ENCODE measurements around the gene UROS.

The UROS gene

DNA sequence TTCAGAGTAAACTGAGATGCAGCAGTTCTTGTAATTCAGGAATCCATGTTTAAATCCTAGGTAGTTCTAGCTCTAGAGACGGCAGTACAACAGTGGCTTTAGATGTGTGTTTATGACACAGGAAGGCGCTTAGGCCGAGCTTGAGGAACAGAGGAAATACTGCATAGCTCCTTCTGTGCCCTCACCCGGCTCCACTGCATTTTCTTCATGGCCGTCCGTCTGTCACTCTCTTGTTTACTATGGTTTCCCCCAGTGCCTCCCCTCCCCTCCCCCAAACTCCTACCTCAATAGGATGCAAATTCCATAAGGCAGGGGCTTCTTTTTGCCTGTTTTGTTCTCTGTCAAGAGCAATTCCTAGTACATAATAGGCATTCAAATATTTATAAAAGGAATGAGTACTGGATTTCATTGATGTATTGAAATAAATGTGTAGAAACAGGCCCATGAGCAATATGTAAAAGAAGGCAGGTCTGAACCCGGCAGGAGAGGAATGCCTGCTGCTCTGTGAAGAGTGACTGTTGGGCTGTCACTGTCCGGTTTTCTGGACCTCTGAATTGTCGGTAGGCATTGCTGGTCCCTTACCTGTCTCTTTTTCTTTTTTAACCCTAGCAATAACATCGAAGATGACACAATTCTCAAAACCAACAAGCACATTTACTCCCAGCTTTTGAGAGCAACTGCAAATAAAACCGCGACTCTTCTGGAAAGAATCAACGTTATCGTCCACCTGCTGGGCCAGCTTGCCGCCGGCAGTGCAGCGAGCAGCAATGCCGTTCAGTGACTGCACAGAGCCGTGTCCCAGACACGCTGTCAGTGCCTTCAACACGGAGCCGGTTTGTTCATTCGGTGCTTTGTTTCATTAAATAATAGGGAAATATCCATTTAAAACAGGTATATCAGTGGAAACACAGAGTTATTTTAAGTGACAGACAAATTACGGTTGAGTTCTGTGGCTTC, 60.1 kb downstream of the UROS start:
- no peak for DNase-seq (ENCODE audit: low spot score)

DNA sequence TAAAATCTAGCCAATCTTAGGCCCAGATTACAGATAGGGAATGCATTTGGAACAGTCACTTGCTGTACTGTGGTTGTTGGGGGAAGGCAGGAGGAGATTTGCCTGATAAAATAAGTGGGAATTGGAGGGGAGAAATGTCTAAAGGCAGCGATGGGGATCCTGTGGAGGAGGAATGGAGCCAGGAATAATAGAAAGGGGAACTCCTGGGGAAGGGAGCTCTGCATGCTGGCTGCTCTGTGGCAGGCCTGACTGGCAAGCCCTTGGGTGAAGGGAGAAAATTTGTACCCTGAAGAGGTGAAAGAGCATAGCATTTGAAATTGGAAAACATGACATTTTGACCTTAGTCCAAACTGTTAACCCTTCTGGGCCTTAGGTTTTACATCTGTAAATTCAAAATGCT, 61.1 kb downstream of the UROS start:
- DNase-seq (ENCODE audit: low spot score): no peak

DNA sequence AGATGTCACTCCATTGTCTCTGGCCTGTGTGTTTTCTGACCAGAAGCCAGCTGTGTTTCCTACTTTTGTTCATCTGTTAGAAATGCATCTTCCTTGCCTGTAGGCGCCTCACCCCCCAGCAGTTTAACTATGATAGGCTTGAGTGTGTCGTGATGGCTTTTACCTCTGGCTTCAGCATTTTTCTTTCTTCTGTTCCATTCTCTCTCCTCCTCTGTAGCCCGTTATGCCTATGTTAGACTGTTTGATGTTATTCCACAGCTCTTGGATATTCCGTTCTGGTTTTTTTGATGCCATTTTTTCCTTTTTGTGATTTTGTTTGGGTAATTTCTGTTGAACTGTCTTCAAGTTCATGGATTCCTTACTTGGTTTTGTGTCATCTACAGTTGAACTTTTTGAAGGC, 65.3 kb downstream of the UROS start:
- no peak for DNase-seq (ENCODE audit: low spot score)

DNA sequence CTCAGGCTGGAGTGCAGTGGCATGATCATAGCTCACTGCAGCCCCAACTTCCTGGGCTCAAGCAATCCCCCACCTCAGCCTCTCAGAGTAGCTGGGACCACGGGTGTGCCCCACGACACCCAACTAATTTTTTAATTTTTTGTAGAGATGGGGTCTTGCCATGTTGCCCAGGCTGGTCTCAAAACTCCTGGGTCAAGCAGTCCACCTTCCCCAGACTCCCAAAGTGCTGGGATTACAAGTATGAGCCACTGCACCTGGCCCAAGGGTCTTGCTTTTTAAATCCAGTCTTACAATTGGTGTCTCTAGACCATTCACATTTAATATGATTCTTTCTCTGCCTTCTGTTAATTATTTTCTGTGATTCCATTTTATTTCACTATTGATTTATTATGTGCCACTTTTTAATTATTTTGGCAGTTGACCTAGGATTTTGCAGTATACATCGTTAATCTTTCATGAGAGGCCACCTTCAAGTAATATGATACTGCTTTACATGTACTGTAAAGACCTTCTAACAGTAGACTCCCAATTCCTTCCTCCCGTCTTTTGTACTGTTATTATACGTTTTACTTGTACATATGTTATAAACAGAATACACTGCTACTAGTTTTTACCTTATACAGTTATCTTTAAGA, 66.1 kb downstream of the UROS start:
- no peak for DNase-seq (ENCODE audit: low spot score)

DNA sequence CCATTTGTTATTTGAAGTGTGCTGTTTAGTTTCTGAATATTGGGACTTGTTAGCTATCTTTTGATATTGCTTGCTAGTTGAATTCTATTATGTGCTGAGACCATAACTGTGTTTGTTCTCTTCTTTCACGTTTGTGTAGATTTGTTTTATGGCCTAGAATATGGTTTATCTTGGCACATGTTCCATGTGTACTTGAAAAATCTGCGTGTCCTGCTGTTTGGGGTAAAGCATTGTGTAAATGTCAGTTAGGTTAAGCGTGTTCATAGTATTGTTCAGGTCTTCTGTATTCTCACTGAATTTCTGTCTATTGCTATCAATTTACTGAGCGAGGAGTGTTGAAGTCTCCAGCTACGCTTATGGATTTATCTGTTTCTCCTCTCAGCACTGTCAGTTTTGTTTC, 66.9 kb downstream of the UROS start:
- no peak for DNase-seq (ENCODE audit: low spot score)

DNA sequence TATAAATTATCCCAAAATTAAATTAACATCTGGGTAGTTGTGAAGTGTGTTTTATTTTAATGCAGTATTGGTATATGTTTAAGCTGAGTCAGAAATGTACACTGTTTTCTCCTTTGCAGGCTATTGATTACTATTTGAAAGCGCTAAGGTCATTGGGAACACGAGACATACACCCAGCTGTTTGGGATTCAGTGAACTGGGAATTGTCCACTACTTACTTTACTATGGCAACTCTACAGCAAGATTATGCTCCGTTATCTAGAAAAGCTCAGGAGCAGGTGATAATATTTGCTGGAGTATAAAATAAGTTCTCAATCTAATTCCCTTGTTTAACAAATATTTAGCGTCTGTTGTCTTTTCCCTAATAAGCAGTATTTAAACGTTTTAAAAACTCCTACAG, 75.6 kb downstream of the UROS start:
- DNase-seq (ENCODE audit: low spot score): no peak

DNA sequence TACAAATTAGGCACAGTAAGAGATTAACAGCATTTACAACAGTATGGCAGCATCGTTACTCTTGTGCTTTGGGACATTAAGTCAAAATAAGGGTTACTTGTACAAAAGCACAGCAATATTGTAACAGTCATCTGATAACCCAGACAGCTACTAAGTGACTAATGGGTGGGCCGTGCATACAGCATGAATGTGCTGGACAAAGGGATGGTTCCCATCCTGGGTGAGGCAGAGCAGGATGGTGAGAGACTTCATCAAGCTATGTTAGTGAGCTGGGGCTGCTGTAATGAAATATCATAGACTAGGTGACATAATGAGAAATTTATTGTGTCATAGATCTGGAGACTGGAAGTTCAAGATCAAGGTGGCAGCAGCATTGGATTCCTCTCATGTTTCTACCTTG, 78.1 kb downstream of the UROS start:
- DNase-seq (ENCODE audit: low spot score): no peak

DNA sequence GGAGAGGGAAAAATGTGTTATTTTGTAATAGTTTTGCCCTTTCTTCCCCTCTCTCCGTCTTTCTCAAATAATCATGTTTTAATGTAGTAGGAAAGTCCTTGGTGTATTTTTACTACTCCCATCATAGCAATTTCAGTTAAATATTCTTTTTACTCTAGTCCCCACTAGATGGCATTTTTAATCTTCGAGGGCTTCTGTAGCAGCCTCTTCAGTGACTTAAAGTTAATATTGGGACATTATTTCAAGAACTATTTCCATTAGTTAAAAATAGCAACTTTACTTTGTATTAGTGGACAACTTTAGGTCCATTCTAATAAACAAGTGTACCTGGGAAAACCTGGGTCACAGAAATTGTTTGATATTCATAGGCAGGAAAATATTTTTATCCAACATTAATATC, 80.6 kb downstream of the UROS start:
- no peak for DNase-seq (ENCODE audit: low spot score)

DNA sequence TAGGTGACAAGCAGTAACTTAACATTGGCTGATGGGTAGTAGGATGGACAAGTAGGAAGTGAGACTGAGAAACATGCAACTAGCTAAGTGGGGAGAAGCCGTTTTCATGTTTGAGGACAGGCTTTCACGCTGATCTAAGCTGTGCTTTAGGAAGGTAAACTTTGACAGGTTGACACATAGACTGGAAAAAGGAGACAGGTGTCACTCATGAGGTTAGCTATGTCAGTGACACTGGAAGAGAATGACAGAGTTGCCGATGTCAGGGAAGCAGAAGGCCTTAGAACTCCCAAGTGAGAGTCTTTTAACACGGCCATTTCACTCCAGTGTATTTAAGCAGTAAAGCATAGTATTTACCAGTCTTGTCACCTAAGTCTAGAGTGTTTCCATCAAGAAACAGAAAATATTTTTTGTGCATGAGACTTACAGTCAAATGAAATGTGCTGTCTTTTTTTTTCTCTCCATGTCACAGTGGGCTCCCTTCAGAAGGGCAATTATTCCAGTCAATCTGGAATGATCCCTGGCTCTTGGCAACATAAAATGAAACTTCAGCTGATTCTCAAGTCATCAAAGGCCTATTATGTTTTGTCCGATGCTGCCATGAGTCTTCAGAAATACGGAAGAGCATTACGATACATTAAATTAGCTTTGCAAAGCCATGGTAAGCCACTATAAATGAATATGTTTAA, 82.9 kb downstream of the UROS start:
- DNase-seq (ENCODE audit: low spot score): no peak
